Measurements from ENCODE around the gene DNAH17. TPM values are rescaled to one million over a fixed set of nuclear protein-coding genes. Genes with fewer than 3 reads are reported as not detected.

Gene DNAH17
- total and polyA plus RNA-seq, 2 of the 13 experiments (the other 11 are each of a cell fraction or from before 2014, with no cell fraction given): 0.86 to 1.6 TPM

- in situ Hi-C loops (cut with HindIII; ENCODE audit: extremely low pct_ligation_motif_present, low pct_unique_long_range_greater_than_20kb): no loop called here
- CTCF ChIA-PET (ENCODE audit: low intra/inter-chr PET ratio, low total read pairs): no interaction called here
- Histone ChIP-seq H3K27me3 (ENCODE audit: control insufficient read depth in 1 of 2, insufficient read depth in 2 of 2, low read length in 2 of 2) (0 out of 5 replicates have a peak, but pooled peaks cover 0 to 3% of the 10 kb centered on the region in 2 experiments), H2AFZ (ENCODE audit: low read length) (no peak overlapping the region), H3K9ac (ENCODE audit: insufficient read depth, low read depth, low read length) (no peak overlapping the region), H3K4me2 (ENCODE audit: low read depth, low read length) (no peak overlapping the region), H3K4me3 (replicated peaks in 1 of 3; ENCODE audit: insufficient read depth in 1 of 3, low read depth in 2 of 3, low read length in 3 of 3) (no peak overlapping the region), H3K27ac (ENCODE audit: extremely low read length, insufficient read depth, low read length) (no peak overlapping the region), H3K79me2 (ENCODE audit: insufficient read depth, low read length) (no peaks in the 10 kb centered on the region), H3K36me3 (replicated peaks in 1 of 2; ENCODE audit: control insufficient read depth in 1 of 2, insufficient read depth in 2 of 2, low read length in 2 of 2) (peaks cover 12 to 18% of the 10 kb centered on the region in 2 experiments), H3K9me3 (ENCODE audit: low read length) (no peaks in the 10 kb centered on the region), H3K4me1 (ENCODE audit: insufficient read depth, low read length) (peaks cover 26% of the 10 kb centered on the region), H4K20me1 (ENCODE audit: insufficient read depth, low read length) (no peaks in the 10 kb centered on the region)
- POLR2A ChIA-PET: no interaction called here
- no peak for TF ChIP-seq HIVEP1 (CRISPR knock-in tag; IDR thresholded peaks at IDR 0.05)
- no peak for TF ChIP-seq ZFP36L1 (CRISPR knock-in tag; IDR thresholded peaks at IDR 0.05)
- no peak for TF ChIP-seq FOXA3 (CRISPR knock-in tag; IDR thresholded peaks at IDR 0.05)
- no peak for TF ChIP-seq FOXO1 (CRISPR knock-in tag; IDR thresholded peaks at IDR 0.05)
- TF ChIP-seq, protein P1, sequence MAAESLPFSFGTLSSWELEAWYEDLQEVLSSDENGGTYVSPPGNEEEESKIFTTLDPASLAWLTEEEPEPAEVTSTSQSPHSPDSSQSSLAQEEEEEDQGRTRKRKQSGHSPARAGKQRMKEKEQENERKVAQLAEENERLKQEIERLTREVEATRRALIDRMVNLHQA (CRISPR knock-in tag; IDR thresholded peaks at IDR 0.05): no peak
- no peak for TF ChIP-seq AGO2 (optimal IDR thresholded peaks at IDR 0.05; ENCODE audit: low read depth, low read length)
- no peak for TF ChIP-seq ZNF850 (CRISPR knock-in tag; conservative IDR thresholded peaks at IDR 0.05)
- no peak for TF ChIP-seq NR2C2 (CRISPR knock-in tag; IDR thresholded peaks at IDR 0.05; ENCODE audit: borderline replicate concordance)
- TF ChIP-seq CC2D1A (CRISPR knock-in tag; IDR thresholded peaks at IDR 0.05): no peak
- no peak for TF ChIP-seq ZNF878 (CRISPR knock-in tag; IDR thresholded peaks at IDR 0.05)
- TF ChIP-seq MED13 (CRISPR knock-in tag; IDR thresholded peaks at IDR 0.05): no peak
- TF ChIP-seq ZNF660 (CRISPR knock-in tag; IDR thresholded peaks at IDR 0.05; ENCODE audit: borderline replicate concordance, low read depth): no peak
- no peak for TF ChIP-seq RORA (CRISPR knock-in tag; IDR thresholded peaks at IDR 0.05)
- BruUV-seq (replicated peaks): no TSS peak
- ATAC-seq (no peak), FAIRE-seq (no peak), DNase-seq (ENCODE audit: low spot score) (no peak)
- intact Hi-C loops (cut with micrococcal nuclease; ENCODE audit: unreplicated experiment): no loop called here
- WGBS (ENCODE audit: low lambda C conversion rate): 78% methylated on average over 10 of the region's 10 CpGs
Observed at GRCh38 chr17:78429618-78429995, 147.6 kb downstream of the DNAH17 start.

Measured in HepG2 (cell line).